DOHH2 (cell line): ENCODE data around the gene FAAP100.

Experiments
- H3F3A ChIP-seq: fragments of 200-600 bp; sonication (generic), shearing (Covaris generic); 2 replicates; pipeline ENCODE4 v1.6.0; 2016; ENCODE audit warnings: antibody characterized with exemption, mild to moderate bottlenecking; ENCODE audit not compliant: control insufficient read depth, insufficient read depth
- H3K27ac ChIP-seq: fragments of 200-600 bp; sonication (generic); 2 replicates; pipeline ENCODE4 v1.5.1; 2014; ENCODE audit warnings: low read depth, mild to moderate bottlenecking, low read length, moderate library complexity
- H3K27me3 ChIP-seq: fragments of 200-600 bp; sonication (generic); 2 replicates; pipeline ENCODE4 v1.6.1; 2014; ENCODE audit warnings: mild to moderate bottlenecking, low read length, mixed read lengths; ENCODE audit not compliant: control insufficient read depth
- H3K36me3 ChIP-seq: fragments of 200-600 bp; sonication (generic); 2 replicates; pipeline ENCODE4 v1.6.1; 2014; ENCODE audit warnings: mild to moderate bottlenecking, low read length, moderate library complexity, mixed read lengths; ENCODE audit not compliant: control insufficient read depth
- H3K4me1 ChIP-seq: fragments of 200-600 bp; sonication (generic); 2 replicates; pipeline ENCODE4 v1.6.1; 2014; ENCODE audit warnings: mild to moderate bottlenecking, low read length, mixed read lengths; ENCODE audit not compliant: control insufficient read depth
- H3K4me2 ChIP-seq: fragments of 200-600 bp; sonication (generic); 2 replicates; pipeline ENCODE4 v1.6.0; 2014; ENCODE audit warnings: mild to moderate bottlenecking, low read length, moderate library complexity
- H3K4me3 ChIP-seq: fragments of 200-600 bp; sonication (generic); 2 replicates; pipeline ENCODE4 v1.5.1; 2014; ENCODE audit warnings: mild to moderate bottlenecking, low read length, mixed read lengths
- H3K79me2 ChIP-seq: fragments of 200-600 bp; sonication (generic); 2 replicates; pipeline ENCODE4 v1.6.1; 2014; ENCODE audit warnings: mild to moderate bottlenecking, low read length, mixed read lengths; ENCODE audit not compliant: control insufficient read depth
- H3K9me2 ChIP-seq: fragments of 200-600 bp; sonication (generic); replicated peaks from 2 replicates; pipeline ENCODE4 v1.6.1; 2014; ENCODE audit warnings: mild to moderate bottlenecking, low read length, mixed read lengths; ENCODE audit not compliant: control insufficient read depth
- H3K9me3 ChIP-seq: fragments of 200-600 bp; sonication (generic); 2 replicates; pipeline ENCODE4 v1.6.1; 2014; ENCODE audit warnings: antibody characterized with exemption, low read length, mixed read lengths; ENCODE audit not compliant: control insufficient read depth, insufficient read depth
- H4K20me1 ChIP-seq: fragments of 200-600 bp; sonication (generic); 2 replicates; pipeline ENCODE4 v1.6.0; 2014; ENCODE audit warnings: low read depth, mild to moderate bottlenecking, antibody characterized with exemption, low read length, moderate library complexity; ENCODE audit not compliant: control insufficient read depth, insufficient read depth
- EZH2phosphoT487 ChIP-seq: fragments of 200-600 bp; sonication (generic); IDR thresholded peaks from 2 replicates; pipeline ENCODE4 v1.6.1; 2017; ENCODE audit warnings: borderline replicate concordance, mild to moderate bottlenecking, antibody characterized with exemption, low read length, moderate library complexity, mixed read lengths
- TF ChIP-seq, protein P1 (sequence below): fragments of 200-600 bp; sonication (generic); IDR thresholded peaks from one replicate; pipeline ENCODE4 v1.5.1; 2014; ENCODE audit warnings: antibody characterized with exemption, mild to moderate bottlenecking, low read depth, low read length; ENCODE audit not compliant: poor library complexity, severe bottlenecking

Gene FAAP100

DNA sequence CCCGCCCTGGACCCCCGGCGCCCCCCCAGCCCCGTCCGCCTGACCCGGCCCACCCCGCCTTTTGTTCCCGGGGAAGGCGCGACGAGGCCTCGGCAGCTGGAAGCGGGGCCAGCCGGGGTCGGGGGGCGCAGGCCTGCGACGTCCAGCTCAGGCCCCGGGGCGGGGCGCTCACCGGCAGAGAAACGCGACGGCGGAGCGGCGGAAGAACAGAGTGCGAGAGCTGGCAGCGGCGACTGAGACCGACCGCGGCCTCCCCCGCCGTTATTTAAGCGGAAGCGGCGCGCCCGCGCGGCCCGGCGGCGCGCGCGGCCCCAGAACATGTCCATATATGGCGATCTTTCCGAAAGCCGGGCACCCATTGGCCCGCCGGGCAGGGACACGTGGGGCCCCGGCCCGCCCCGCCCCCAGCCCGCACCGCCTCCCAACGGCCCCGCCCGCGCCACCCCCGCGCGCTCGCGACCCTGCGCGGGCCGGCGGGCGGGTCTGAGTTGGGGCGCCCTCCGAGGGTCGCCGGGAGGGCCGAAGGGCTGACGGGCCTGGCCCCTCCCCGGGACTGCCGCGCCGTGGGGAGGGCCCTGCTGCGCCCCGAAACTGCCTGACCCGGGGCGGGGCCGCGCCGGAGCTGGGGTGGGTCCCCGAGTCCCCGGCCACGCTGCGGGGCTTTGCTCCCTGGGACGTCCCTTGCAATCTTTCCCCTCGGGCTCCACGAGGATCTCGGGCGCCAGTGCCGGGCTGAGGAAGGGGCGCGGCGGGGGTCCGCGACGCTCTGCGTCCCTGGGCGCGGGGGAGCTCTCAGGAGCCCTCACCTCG lies 39.4 kb downstream of the FAAP100 start, which contains the start of gene ACTG1:
ACTG1 (minus strand) TSS at position 238 of the 810 bp plus-strand sequence. CDS start 445 bp downstream, outside the sequence.
- Histone ChIP-seq H3K4me2 (peak within 1 kb of the TSS; percentile 91), H3K9me3 (no peaks in the 10 kb centered on the region), H3K36me3 (peaks cover 52% of the 10 kb centered on the region), H3K27ac (peak within 1 kb of the TSS; percentile 93), H3K4me3 (peak within 1 kb of the TSS; percentile 93), H3K27me3 (no peaks in the 10 kb centered on the region), H3F3A (peaks cover 77% of the 10 kb centered on the region), H3K79me2 (peaks cover 64% of the 10 kb centered on the region), H3K9me2 (no peaks in the 10 kb centered on the region), H3K4me1 (peaks cover 63% of the 10 kb centered on the region), H4K20me1 (peaks cover 31% of the 10 kb centered on the region)
- TF ChIP-seq EZH2phosphoT487: no peak
- TF ChIP-seq, protein P1, sequence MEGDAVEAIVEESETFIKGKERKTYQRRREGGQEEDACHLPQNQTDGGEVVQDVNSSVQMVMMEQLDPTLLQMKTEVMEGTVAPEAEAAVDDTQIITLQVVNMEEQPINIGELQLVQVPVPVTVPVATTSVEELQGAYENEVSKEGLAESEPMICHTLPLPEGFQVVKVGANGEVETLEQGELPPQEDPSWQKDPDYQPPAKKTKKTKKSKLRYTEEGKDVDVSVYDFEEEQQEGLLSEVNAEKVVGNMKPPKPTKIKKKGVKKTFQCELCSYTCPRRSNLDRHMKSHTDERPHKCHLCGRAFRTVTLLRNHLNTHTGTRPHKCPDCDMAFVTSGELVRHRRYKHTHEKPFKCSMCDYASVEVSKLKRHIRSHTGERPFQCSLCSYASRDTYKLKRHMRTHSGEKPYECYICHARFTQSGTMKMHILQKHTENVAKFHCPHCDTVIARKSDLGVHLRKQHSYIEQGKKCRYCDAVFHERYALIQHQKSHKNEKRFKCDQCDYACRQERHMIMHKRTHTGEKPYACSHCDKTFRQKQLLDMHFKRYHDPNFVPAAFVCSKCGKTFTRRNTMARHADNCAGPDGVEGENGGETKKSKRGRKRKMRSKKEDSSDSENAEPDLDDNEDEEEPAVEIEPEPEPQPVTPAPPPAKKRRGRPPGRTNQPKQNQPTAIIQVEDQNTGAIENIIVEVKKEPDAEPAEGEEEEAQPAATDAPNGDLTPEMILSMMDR: no peak

DNA sequence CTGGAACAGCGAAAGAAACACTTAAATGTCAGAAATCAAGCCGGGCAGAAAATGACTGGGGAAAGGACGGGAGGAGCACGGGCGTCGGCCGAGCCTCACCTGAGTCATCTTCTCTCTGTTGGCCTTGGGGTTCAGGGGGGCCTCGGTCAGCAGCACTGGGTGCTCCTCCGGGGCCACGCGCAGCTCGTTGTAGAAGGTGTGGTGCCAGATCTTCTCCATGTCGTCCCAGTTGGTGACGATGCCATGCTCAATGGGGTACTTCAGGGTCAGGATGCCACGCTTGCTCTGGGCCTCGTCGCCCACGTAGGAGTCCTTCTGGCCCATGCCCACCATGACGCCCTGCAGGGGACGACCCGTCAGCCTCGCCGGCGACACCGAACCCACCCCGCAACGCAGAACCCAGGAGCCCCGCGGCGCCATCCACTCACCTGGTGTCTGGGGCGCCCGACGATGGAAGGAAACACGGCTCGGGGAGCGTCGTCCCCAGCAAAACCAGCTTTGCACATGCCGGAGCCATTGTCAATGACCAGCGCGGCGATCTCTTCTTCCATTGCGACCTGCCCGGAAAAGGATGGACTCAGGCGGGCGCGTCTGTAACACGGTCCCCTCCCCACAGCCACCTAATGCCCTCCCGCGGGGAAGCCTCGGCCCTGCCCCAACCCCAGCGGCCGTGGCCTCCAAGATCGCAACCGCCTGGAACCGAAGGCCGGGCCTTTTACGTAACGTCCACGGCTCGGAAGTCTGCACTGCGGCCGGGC lies 40.2 kb downstream of the FAAP100 start:
- H3K79me2 ChIP-seq: peaks cover 60% of the 10 kb centered on the region
- peaks cover 31% of the 10 kb centered on the region for H4K20me1 ChIP-seq
- H3F3A ChIP-seq: peaks cover 79% of the 10 kb centered on the region

DNA sequence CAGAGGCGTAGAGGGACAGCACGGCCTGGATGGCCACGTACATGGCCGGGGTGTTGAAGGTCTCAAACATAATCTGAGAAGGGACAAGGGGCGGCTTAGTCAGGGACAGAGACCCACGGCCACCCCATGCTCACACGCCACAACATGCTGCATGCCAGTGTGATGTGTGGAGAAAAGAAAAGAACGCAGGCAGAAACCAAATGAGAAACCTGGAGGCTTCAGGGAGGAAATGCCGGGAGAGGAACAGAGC lies 40.7 kb downstream of the FAAP100 start:
- Histone ChIP-seq H3K4me1 (peaks cover 50% of the 10 kb centered on the region), H4K20me1 (peaks cover 31% of the 10 kb centered on the region), H3K9me3 (no peaks in the 10 kb centered on the region), H3K27me3 (no peaks in the 10 kb centered on the region), H3K36me3 (peaks cover 48% of the 10 kb centered on the region), H3K4me3 (peak overlapping the region; percentile 93), H3K27ac (peak overlapping the region; percentile 85), H3F3A (peaks cover 75% of the 10 kb centered on the region), H3K4me2 (peak overlapping the region; percentile 91), H3K9me2 (no peaks in the 10 kb centered on the region), H3K79me2 (peaks cover 55% of the 10 kb centered on the region)
- TF ChIP-seq, protein P1: no peak
- TF ChIP-seq EZH2phosphoT487: no peak

More for the DNA sequence above, 40.2 kb downstream of the FAAP100 start:
- H3K4me2 ChIP-seq: peak overlapping the region; percentile 91
- peaks cover 52% of the 10 kb centered on the region for H3K36me3 ChIP-seq
- peak overlapping the region; percentile 93 for H3K4me3 ChIP-seq
- no peak for TF ChIP-seq EZH2phosphoT487
- no peaks in the 10 kb centered on the region for H3K27me3 ChIP-seq
- H3K4me1 ChIP-seq: peaks cover 56% of the 10 kb centered on the region
- H3K9me2 ChIP-seq: no peaks in the 10 kb centered on the region
- no peaks in the 10 kb centered on the region for H3K9me3 ChIP-seq
- peak overlapping the region; percentile 85 for H3K27ac ChIP-seq
